EH (cell line): Measurements from ENCODE around the gene PTPN6.
A peak's percentile ranks its signal among the peaks of the same experiment; 100 is the strongest.
"Not testable (repeated sequence)": the region's sequence is repeated elsewhere in the genome, so short reads cannot be mapped to it uniquely, and the experiment has no call there.

ENCODE experiments used
- DNase-seq: peaks from one replicate; pipeline ENCODE4 v3.0.0-alpha.2; 2015; ENCODE audit warnings: low read depth

The PTPN6 gene

GRCh38 chr12:6950811-6951540, at the start of gene PTPN6:
PTPN6 (plus strand) TSS chr12:6951356; CDS start chr12:6951513, 157 bp downstream.
- DNase-seq, result no peak

GRCh38 chr12:6902448-6902847, 48.7 kb upstream of the PTPN6 start:
- DNase-seq, result no peak

- DNase-seq, result no peak
These were observed 47.4 kb upstream of the PTPN6 start for GRCh38 chr12:6903722-6904121.

GRCh38 chr12:6904280-6905276, 46.6 kb upstream of the PTPN6 start, which contains the start of gene LRRC23:
LRRC23 (plus strand) TSS chr12:6904822; CDS start chr12:6905634, 812 bp downstream.
- DNase-seq, result peak; percentile 96

- no peak for DNase-seq
These were observed 45.6 kb upstream of the PTPN6 start for GRCh38 chr12:6905414-6906040.

- DNase-seq, result not testable (repeated sequence)
These were observed 43.0 kb upstream of the PTPN6 start for GRCh38 chr12:6908141-6908540.

- no peak for DNase-seq
These were observed 41.6 kb upstream of the PTPN6 start for GRCh38 chr12:6909421-6910145.

- DNase-seq, result no peak
These were observed 38.8 kb upstream of the PTPN6 start for GRCh38 chr12:6912164-6912935.

- DNase-seq, result peak; percentile 79
These were observed 36.8 kb upstream of the PTPN6 start, which contains the start of gene ENO2 for GRCh38 chr12:6914246-6914946. ENO2 (plus strand) TSS chr12:6914580; CDS start chr12:6915833, 1,253 bp downstream.

GRCh38 chr12:6914947-6915788, 36.0 kb upstream of the PTPN6 start:
- peak; percentile 47 for DNase-seq

GRCh38 chr12:6915789-6916285, 35.3 kb upstream of the PTPN6 start:
- DNase-seq, result no peak

GRCh38 chr12:6916426-6917200, 34.5 kb upstream of the PTPN6 start:
- no peak for DNase-seq

- DNase-seq, result peak; percentile 58
These were observed 33.5 kb upstream of the PTPN6 start for GRCh38 chr12:6917491-6918231.

- DNase-seq, result no peak
These were observed 31.6 kb upstream of the PTPN6 start for GRCh38 chr12:6919588-6919987.

GRCh38 chr12:6921539-6921938, 29.6 kb upstream of the PTPN6 start:
- no peak for DNase-seq

GRCh38 chr12:6921996-6922946, 28.9 kb upstream of the PTPN6 start:
- DNase-seq, result no peak
